ENCODE measurements around the gene ADK. TPM values are rescaled to one million over a fixed set of nuclear protein-coding genes. Genes with fewer than 3 reads are reported as not detected.

ADK gene
- total and polyA plus RNA-seq, 2 of the 13 experiments (the other 11 are each of a cell fraction or from before 2014, with no cell fraction given): 48.6 to 79.1 TPM

GRCh38 chr10:74488907-74489306 is 337.9 kb downstream of the ADK start (continued):
- no peak for TF ChIP-seq CCAR2 (optimal IDR thresholded peaks at IDR 0.05; ENCODE audit: low read depth, low read length)

- Histone ChIP-seq H3K4me2 (ENCODE audit: low read depth, low read length) (peak overlapping the region; percentile 38; the same call in 1 of the 2 replicates), H3K36me3 (replicated peaks in 1 of 2; ENCODE audit: control insufficient read depth in 1 of 2, insufficient read depth in 2 of 2, low read length in 2 of 2) (0 out of 5 replicates have a peak, but pooled peaks cover 0 to 3% of the 10 kb centered on the region in 2 experiments), H3K9ac (ENCODE audit: insufficient read depth, low read depth, low read length) (no peak overlapping the region), H3K27ac (ENCODE audit: extremely low read length, insufficient read depth, low read length) (peak overlapping the region; percentile 60), H3K4me1 (ENCODE audit: insufficient read depth, low read length) (peaks cover 15% of the 10 kb centered on the region), H3K27me3 (ENCODE audit: control insufficient read depth in 1 of 2, insufficient read depth in 2 of 2, low read length in 2 of 2) (no peaks in the 10 kb centered on the region; a peak in 1 of 5 replicates), H3K79me2 (ENCODE audit: insufficient read depth, low read length) (no peaks in the 10 kb centered on the region), H2AFZ (ENCODE audit: low read length) (no peak overlapping the region), H4K20me1 (ENCODE audit: insufficient read depth, low read length) (no peaks in the 10 kb centered on the region), H3K4me3 (replicated peaks in 1 of 3; ENCODE audit: insufficient read depth in 1 of 3, low read depth in 2 of 3, low read length in 3 of 3) (no peak overlapping the region), H3K9me3 (ENCODE audit: low read length) (no peaks in the 10 kb centered on the region)
- ATAC-seq: no peak
- in situ Hi-C loops (cut with HindIII; ENCODE audit: extremely low pct_ligation_motif_present, low pct_unique_long_range_greater_than_20kb) (no loop called here), intact Hi-C loops (cut with micrococcal nuclease; ENCODE audit: unreplicated experiment) (no loop called here)
- FAIRE-seq: peak; percentile 57
- WGBS (ENCODE audit: low lambda C conversion rate): 16% methylated on average over 4 of the region's 4 CpGs
- ChIA-PET POLR2A (no interaction called here), CTCF (ENCODE audit: low intra/inter-chr PET ratio, low total read pairs) (no interaction called here)
- no TSS peak for BruUV-seq (replicated peaks)
- peak; percentile 44 for DNase-seq (ENCODE audit: low spot score)
- TF ChIP-seq MNT (IDR thresholded peaks at IDR 0.05) (0 out of 2 replicates have a peak, but pooled peaks have one; percentile 8), EP300 (IDR thresholded peaks at IDR 0.05; ENCODE audit: low read depth in 2 of 2, low read length in 2 of 2) (peak in 1 of 2 experiments; percentile 37; a peak in 1 of 4 replicates), EP300 (CRISPR knock-in tag; IDR thresholded peaks at IDR 0.05; ENCODE audit: borderline replicate concordance) (no peak), TEAD2 (CRISPR knock-in tag; IDR thresholded peaks at IDR 0.05) (no peak), MAZ (IDR thresholded peaks at IDR 0.05; ENCODE audit: borderline replicate concordance, low read depth, low read length) (no peak), MAZ (CRISPR knock-in tag; IDR thresholded peaks at IDR 0.05; ENCODE audit: low read depth) (no peak), ERF (CRISPR knock-in tag; IDR thresholded peaks at IDR 0.05) (no peak), SOX5 (CRISPR knock-in tag; IDR thresholded peaks at IDR 0.05; ENCODE audit: borderline replicate concordance) (peak; percentile 79), RXRB (CRISPR knock-in tag; IDR thresholded peaks at IDR 0.05; ENCODE audit: borderline replicate concordance) (peak; percentile 57), HNF4A (CRISPR knock-in tag; IDR thresholded peaks at IDR 0.05) (peak; percentile 54), PAXIP1 (CRISPR knock-in tag; conservative IDR thresholded peaks at IDR 0.05) (peak; percentile 74), RARA (CRISPR knock-in tag; IDR thresholded peaks at IDR 0.05) (no peak), RFX5 (IDR thresholded peaks at IDR 0.05; ENCODE audit: low read depth, low read length) (no peak), ZNF644 (CRISPR knock-in tag; IDR thresholded peaks at IDR 0.05; ENCODE audit: low read depth) (0 out of 2 replicates have a peak, but pooled peaks have one; percentile 11)
- TF ChIP-seq, protein P1, sequence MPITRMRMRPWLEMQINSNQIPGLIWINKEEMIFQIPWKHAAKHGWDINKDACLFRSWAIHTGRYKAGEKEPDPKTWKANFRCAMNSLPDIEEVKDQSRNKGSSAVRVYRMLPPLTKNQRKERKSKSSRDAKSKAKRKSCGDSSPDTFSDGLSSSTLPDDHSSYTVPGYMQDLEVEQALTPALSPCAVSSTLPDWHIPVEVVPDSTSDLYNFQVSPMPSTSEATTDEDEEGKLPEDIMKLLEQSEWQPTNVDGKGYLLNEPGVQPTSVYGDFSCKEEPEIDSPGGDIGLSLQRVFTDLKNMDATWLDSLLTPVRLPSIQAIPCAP (CRISPR knock-in tag; IDR thresholded peaks at IDR 0.05; ENCODE audit: low read depth): no peak
- TF ChIP-seq, protein P2, sequence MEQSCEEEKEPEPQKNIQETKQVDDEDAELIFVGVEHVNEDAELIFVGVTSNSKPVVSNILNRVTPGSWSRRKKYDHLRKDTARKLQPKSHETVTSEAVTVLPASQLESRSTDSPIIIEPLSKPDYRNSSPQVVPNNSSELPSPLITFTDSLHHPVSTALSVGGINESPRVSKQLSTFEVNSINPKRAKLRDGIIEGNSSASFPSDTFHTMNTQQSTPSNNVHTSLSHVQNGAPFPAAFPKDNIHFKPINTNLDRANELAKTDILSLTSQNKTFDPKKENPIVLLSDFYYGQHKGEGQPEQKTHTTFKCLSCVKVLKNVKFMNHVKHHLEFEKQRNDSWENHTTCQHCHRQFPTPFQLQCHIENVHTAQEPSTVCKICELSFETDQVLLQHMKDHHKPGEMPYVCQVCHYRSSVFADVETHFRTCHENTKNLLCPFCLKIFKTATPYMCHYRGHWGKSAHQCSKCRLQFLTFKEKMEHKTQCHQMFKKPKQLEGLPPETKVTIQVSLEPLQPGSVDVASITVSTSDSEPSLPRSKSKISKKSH (CRISPR knock-in tag; IDR thresholded peaks at IDR 0.05; ENCODE audit: borderline replicate concordance): no peak
Measured at GRCh38 chr10:74490551-74490950, 339.5 kb downstream of the ADK start.
